HCT116 (cell line): ENCODE measurements around the gene MAP3K5. TPM values are rescaled to one million over a fixed set of nuclear protein-coding genes. Genes with fewer than 3 reads are reported as not detected.

Source experiments
- ATAC-seq: fragments of 200-7000 bp; cut with Tn5 transposase; 2 replicates; pipeline ENCODE4 v1.9.1; 2020; ENCODE audit warnings: mild to moderate bottlenecking, moderate library complexity
- BruUV-seq: library from RNA; stranded (reverse); fragments of 400-500 nt; replicated peaks from 2 replicates; lab custom pipeline; 2021; lab: Mats Ljungman, UMichigan
- CTCF ChIA-PET: fragments of 300-600 bp; sonication (Branson Sonifier 250); formaldehyde crosslinking; loops from one replicate; lab custom pipeline; 2021; ENCODE audit warnings: antibody characterized with exemption; lab: Charles Lee
- POLR2A ChIA-PET: fragments of 300-600, 350-600 bp; sonication (Branson Sonifier 250); formaldehyde crosslinking; loops from one replicate; lab custom pipeline; 2021; ENCODE audit warnings: antibody characterized with exemption; lab: Charles Lee
- RAD21 ChIA-PET, 2 experiments: fragments of 300-600 bp; sonication (Branson Sonifier 250); formaldehyde crosslinking; loops; one replicate each; lab custom pipeline; 2023; ENCODE audit warnings: low total read pairs in 2 of 2; ENCODE audit not compliant: uncharacterized antibody in 2 of 2, unreplicated experiment in 2 of 2, low non-redundant PET in 1 of 2; lab: Charles Lee
- DNase-seq: peaks from one replicate; pipeline ENCODE4 v3.0.0-alpha.2; 2010; ENCODE audit warnings: low read depth, low spot score
- H2AFZ ChIP-seq: fragments of 200-600 bp; shearing (Covaris generic), sonication (generic); 2 replicates; pipeline ENCODE4 v1.6.1; 2017; ENCODE audit warnings: low read depth, mixed run types, mixed read lengths, antibody characterized with exemption, low read length; ENCODE audit not compliant: poor library complexity, severe bottlenecking
- H3K27ac ChIP-seq: 2 replicates; pipeline ENCODE4 v1.5.1; 2012; ENCODE audit warnings: low read depth, low read length
- H3K27me3 ChIP-seq: fragments of 200-600 bp; sonication (generic); 2 replicates; pipeline ENCODE4 v1.6.1; 2016; ENCODE audit warnings: mixed run types, low read length, mixed read lengths; ENCODE audit not compliant: insufficient read depth
- H3K36me3 ChIP-seq, 2 experiments: fragments of 200-500 bp in 1 of 2; fragments of 200-600 bp in 1 of 2; sonication (Bioruptor generic) in 1 of 2; sonication (generic) in 1 of 2; 2 replicates each; pipeline versions ENCODE4 v1.5.1 to v1.6.1; 2014 to 2016; ENCODE audit warnings: low read length in 2 of 2, inconsistent platforms in 1 of 2, mixed read lengths in 1 of 2, mixed run types in 1 of 2; ENCODE audit not compliant: insufficient read depth in 2 of 2, control insufficient read depth in 1 of 2
- H3K4me1 ChIP-seq, 2 experiments: fragments of 200-600 bp in 1 of 2; sonication (generic) in 1 of 2; 2 replicates each; pipeline versions ENCODE4 v1.5.1 to v1.6.1; 2012 to 2017; ENCODE audit warnings: low read length in 2 of 2, inconsistent platforms in 1 of 2, mild to moderate bottlenecking in 1 of 2, mixed read lengths in 1 of 2, mixed run types in 1 of 2, moderate library complexity in 1 of 2; ENCODE audit not compliant: insufficient read depth in 2 of 2, control insufficient read depth in 1 of 2
- H3K4me2 ChIP-seq: fragments of 200-600 bp; sonication (generic); 2 replicates; pipeline ENCODE4 v1.6.1; 2017; ENCODE audit warnings: mixed run types, low read length, mixed read lengths
- H3K4me3 ChIP-seq, 2 experiments: fragments of 200-600 bp in 1 of 2; sonication (generic) in 1 of 2; replicated peaks in 1 of 2; 2 replicates each; pipeline ENCODE4 v1.5.1; 2011 to 2016; ENCODE audit warnings: low read length in 2 of 2, control low read depth in 1 of 2, low read depth in 1 of 2, mild to moderate bottlenecking in 1 of 2, mixed read lengths in 1 of 2, mixed run types in 1 of 2
- H3K79me2 ChIP-seq: fragments of 200-600 bp; sonication (generic); 2 replicates; pipeline ENCODE4 v1.6.1; 2017; ENCODE audit warnings: mild to moderate bottlenecking, mixed run types, low read length, moderate library complexity, mixed read lengths; ENCODE audit not compliant: insufficient read depth
- H3K9ac ChIP-seq: fragments of 200-600 bp; sonication (generic); 2 replicates; pipeline ENCODE4 v1.6.1; 2016; ENCODE audit warnings: low read length, mixed read lengths
- H3K9me2 ChIP-seq: fragments of 200-600 bp; sonication (generic), shearing (Covaris generic); 2 replicates; pipeline ENCODE4 v1.6.1; 2017; ENCODE audit warnings: mixed run types, mild to moderate bottlenecking, moderate library complexity; ENCODE audit not compliant: insufficient read depth
- H3K9me3 ChIP-seq, 2 experiments: fragments of 200-500 bp in 1 of 2; fragments of 200-600 bp in 1 of 2; sonication (Bioruptor generic) in 1 of 2; sonication (generic) in 1 of 2; 2 replicates each; pipeline ENCODE4 v1.6.1; 2014 to 2017; ENCODE audit warnings: low read length in 2 of 2, mixed read lengths in 2 of 2, inconsistent platforms in 1 of 2, low read depth in 1 of 2, mild to moderate bottlenecking in 1 of 2, mixed run types in 1 of 2, moderate library complexity in 1 of 2; ENCODE audit not compliant: control insufficient read depth in 1 of 2, insufficient read depth in 1 of 2
- H4K20me1 ChIP-seq: fragments of 200-600 bp; sonication (generic), shearing (Covaris generic); 2 replicates; pipeline ENCODE4 v1.6.1; 2017; ENCODE audit warnings: mixed run types, mild to moderate bottlenecking, moderate library complexity; ENCODE audit not compliant: insufficient read depth
- CBX3 ChIP-seq: IDR thresholded peaks from 2 replicates; pipeline ENCODE4 v1.6.1; 2012; ENCODE audit warnings: low read depth
- EZH2 ChIP-seq: fragments of 200-600 bp; sonication (generic); IDR thresholded peaks from 2 replicates; pipeline ENCODE4 v1.6.1; 2017; ENCODE audit warnings: antibody characterized with exemption, mixed run types
- FOSL1 ChIP-seq: IDR thresholded peaks from 2 replicates; pipeline ENCODE4 v1.6.1; 2012; ENCODE audit warnings: low read depth
- JUND ChIP-seq: IDR thresholded peaks from 2 replicates; pipeline ENCODE4 v1.6.1; 2012
- MAX ChIP-seq: IDR thresholded peaks from 2 replicates; pipeline ENCODE4 v1.6.1; 2012
- RAD21 ChIP-seq: IDR thresholded peaks from 2 replicates; pipeline ENCODE4 v1.6.1; 2012; ENCODE audit warnings: low read depth, mild to moderate bottlenecking
- REST ChIP-seq: IDR thresholded peaks from 2 replicates; pipeline ENCODE4 v1.6.1; 2012; ENCODE audit warnings: low read depth
- SP1 ChIP-seq: IDR thresholded peaks from 2 replicates; pipeline ENCODE4 v1.6.1; 2012; ENCODE audit warnings: low read depth
- SRF ChIP-seq: IDR thresholded peaks from 2 replicates; pipeline ENCODE4 v1.6.1; 2012; ENCODE audit warnings: low read depth
- TCF7L2 ChIP-seq: IDR thresholded peaks from 2 replicates; pipeline ENCODE4 v1.7.0; 2011; ENCODE audit warnings: borderline replicate concordance, inconsistent platforms; ENCODE audit not compliant: insufficient read depth, insufficient read length; ENCODE audit errors: extremely low read depth
- ZFX ChIP-seq: fragments of 450-650 bp; IDR thresholded peaks from 2 replicates; pipeline ENCODE4 v1.6.1; 2017
- intact Hi-C: fragments of 100-400 bp; cut with micrococcal nuclease; formaldehyde crosslinking; loops from 2 replicates; pipeline ENCODE4 v1.10.0; 2022
- total RNA-seq: library from RNA; stranded (reverse); gene quantifications from one replicate; pipeline ENCODE4 v1.2.1, GENCODE V29; 2021; ENCODE audit not compliant: unreplicated experiment
- TF ChIP-seq, protein P1 (sequence below): IDR thresholded peaks from 2 replicates; pipeline ENCODE4 v1.6.1; 2011; ENCODE audit warnings: mild to moderate bottlenecking, low read length, moderate library complexity; ENCODE audit not compliant: insufficient replicate concordance; ENCODE audit errors: extremely low read depth

The MAP3K5 gene
- total RNA-seq, 1 experiment from 2014 or later = 11.8 TPM

DNA sequence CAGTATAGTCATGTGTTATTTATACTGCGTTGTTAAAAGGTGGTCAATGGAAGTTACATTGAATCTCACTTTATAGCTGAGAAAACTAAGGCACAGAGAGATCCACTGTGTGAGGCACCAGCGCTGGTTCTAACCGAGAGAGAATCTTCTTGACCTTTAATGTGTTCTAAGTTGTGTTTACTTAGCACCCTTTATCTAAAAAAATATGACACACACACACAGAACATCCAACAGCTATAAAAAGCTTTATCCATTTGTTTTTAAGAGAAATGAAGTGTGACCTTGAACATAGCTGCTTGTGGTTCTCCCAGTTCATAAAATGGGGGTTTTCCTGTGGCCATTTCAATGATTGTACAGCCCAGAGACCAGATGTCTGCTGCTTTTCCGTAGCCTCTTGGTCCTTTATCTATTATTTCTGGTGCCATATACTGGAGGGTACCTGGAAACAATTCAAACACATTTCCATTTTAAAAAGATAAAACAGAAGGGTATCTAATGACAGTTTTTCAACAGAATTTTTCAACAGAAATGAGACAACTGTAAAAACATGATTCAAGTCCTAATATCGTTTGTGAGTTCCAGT lies 187.3 kb downstream of the MAP3K5 start:
- Histone ChIP-seq H3K27ac (no peak overlapping the region), H3K4me3 (no peak overlapping the region), H3K36me3 (no peaks in the 10 kb centered on the region), H3K9me3 (no peaks in the 10 kb centered on the region), H4K20me1 (no peaks in the 10 kb centered on the region), H3K27me3 (no peaks in the 10 kb centered on the region), H3K9me2 (no peaks in the 10 kb centered on the region), H3K4me2 (no peak overlapping the region), H3K4me1 (peaks cover 35 to 48% of the 10 kb centered on the region in 2 experiments), H2AFZ (no peak overlapping the region), H3K9ac (no peak overlapping the region), H3K79me2 (no peaks in the 10 kb centered on the region)
- ChIA-PET CTCF (interaction anchor here (0.7 to 1.8 kb wide), 2 partner anchors 40 to 187 kb away, joined by 3 to 6 read pairs; partner anchors contain the start of gene MAP3K5), POLR2A (no interaction called here), RAD21 (no interaction called here)
- ATAC-seq (no peak), DNase-seq (no peak)
- no peak for TF ChIP-seq RAD21
- no peak for TF ChIP-seq TCF7L2
- TF ChIP-seq SP1 = no peak
- TF ChIP-seq SRF = no peak
- intact Hi-C loops = no loop called here
- BruUV-seq = no TSS peak

- Histone ChIP-seq H3K36me3 (no peaks in the 10 kb centered on the region), H3K4me1 (peaks cover 29 to 42% of the 10 kb centered on the region in 2 experiments), H3K9me3 (no peaks in the 10 kb centered on the region), H3K79me2 (no peaks in the 10 kb centered on the region), H3K27me3 (no peaks in the 10 kb centered on the region), H3K4me3 (no peak overlapping the region), H3K27ac (no peak overlapping the region), H3K9me2 (no peaks in the 10 kb centered on the region), H3K9ac (no peak overlapping the region), H4K20me1 (no peaks in the 10 kb centered on the region), H3K4me2 (no peak overlapping the region), H2AFZ (no peak overlapping the region)
- ATAC-seq = no peak
- intact Hi-C loops = no loop called here
- BruUV-seq = no TSS peak
- RAD21 ChIA-PET = no interaction called here
- no peak for DNase-seq
- POLR2A ChIA-PET = no interaction called here
- CTCF ChIA-PET = interaction anchor here (0.7 to 1.8 kb wide), 2 partner anchors 40 to 188 kb away, joined by 3 to 6 read pairs; partner anchors contain the start of gene MAP3K5
- TF ChIP-seq, protein P1, sequence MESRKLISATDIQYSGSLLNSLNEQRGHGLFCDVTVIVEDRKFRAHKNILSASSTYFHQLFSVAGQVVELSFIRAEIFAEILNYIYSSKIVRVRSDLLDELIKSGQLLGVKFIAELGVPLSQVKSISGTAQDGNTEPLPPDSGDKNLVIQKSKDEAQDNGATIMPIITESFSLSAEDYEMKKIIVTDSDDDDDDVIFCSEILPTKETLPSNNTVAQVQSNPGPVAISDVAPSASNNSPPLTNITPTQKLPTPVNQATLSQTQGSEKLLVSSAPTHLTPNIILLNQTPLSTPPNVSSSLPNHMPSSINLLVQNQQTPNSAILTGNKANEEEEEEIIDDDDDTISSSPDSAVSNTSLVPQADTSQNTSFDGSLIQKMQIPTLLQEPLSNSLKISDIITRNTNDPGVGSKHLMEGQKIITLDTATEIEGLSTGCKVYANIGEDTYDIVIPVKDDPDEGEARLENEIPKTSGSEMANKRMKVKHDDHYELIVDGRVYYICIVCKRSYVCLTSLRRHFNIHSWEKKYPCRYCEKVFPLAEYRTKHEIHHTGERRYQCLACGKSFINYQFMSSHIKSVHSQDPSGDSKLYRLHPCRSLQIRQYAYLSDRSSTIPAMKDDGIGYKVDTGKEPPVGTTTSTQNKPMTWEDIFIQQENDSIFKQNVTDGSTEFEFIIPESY = no peak
- TF ChIP-seq FOSL1 (no peak), JUND (no peak), MAX (no peak), RAD21 (no peak), SRF (no peak), ZFX (no peak), CBX3 (no peak), REST (no peak), EZH2 (no peak)
Measured at GRCh38 chr6:136604328-136604825, 187.9 kb downstream of the MAP3K5 start.
